ENCODE data around the gene APLP2.

DNA sequence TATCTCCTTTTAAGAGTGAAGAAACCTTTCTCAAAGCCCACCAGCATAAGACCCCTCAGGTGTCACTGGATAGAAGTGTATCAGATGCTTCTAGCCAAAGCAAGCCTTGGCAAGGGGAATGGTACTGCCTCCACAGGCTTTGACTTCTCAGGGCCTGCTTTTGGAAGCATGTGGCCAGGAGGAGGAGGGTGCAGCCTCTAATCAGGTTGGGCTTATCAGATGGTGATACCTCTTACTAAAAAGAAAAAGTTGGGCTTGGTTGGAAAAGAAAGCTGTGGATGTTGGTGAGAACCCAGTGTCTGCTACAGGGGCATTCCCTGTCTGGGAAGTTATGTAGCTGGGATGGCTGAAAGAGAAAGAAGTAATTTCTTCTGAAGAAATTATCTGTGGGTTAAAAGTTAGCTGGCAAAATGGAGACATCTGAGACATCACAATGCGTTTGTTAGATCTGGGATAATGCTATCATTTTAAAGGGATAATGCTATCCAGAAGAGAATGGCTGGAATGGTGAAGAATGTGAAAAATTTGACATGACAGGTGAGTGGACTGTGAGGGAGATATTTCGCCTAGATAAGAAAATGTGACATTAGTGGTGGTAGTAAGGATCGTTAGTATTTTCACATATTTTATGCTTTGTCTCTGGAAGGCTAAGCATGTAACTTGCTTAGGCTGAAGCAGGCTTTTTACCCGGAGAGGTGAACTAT lies 7.2 kb downstream of the APLP2 start:
- TF ChIP-seq, protein P1, sequence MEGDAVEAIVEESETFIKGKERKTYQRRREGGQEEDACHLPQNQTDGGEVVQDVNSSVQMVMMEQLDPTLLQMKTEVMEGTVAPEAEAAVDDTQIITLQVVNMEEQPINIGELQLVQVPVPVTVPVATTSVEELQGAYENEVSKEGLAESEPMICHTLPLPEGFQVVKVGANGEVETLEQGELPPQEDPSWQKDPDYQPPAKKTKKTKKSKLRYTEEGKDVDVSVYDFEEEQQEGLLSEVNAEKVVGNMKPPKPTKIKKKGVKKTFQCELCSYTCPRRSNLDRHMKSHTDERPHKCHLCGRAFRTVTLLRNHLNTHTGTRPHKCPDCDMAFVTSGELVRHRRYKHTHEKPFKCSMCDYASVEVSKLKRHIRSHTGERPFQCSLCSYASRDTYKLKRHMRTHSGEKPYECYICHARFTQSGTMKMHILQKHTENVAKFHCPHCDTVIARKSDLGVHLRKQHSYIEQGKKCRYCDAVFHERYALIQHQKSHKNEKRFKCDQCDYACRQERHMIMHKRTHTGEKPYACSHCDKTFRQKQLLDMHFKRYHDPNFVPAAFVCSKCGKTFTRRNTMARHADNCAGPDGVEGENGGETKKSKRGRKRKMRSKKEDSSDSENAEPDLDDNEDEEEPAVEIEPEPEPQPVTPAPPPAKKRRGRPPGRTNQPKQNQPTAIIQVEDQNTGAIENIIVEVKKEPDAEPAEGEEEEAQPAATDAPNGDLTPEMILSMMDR (IDR thresholded peaks at IDR 0.05 in 8 of 11, conservative IDR thresholded peaks at IDR 0.05 in 3 of 11) = no peak
- no peak for TF ChIP-seq POLR2AphosphoS5 (IDR thresholded peaks at IDR 0.05)
